K562 (cell line): ENCODE measurements around the gene ELMO3. TPM values are rescaled to one million over a fixed set of nuclear protein-coding genes. Genes with fewer than 3 reads are reported as not detected.

Source experiments
- ARHGAP35 ChIP-seq: fragments of 450-650 bp; IDR thresholded peaks from 2 replicates; pipeline ENCODE4 v1.6.1; 2018; ENCODE audit not compliant: partially characterized antibody
- CBX5 ChIP-seq: IDR thresholded peaks from 2 replicates; pipeline ENCODE4 v1.6.1; 2014; ENCODE audit warnings: low read depth, borderline replicate concordance
- CREBBP ChIP-seq: IDR thresholded peaks from one replicate; pipeline ENCODE4 v1.6.1; 2012; ENCODE audit warnings: low read depth, mild to moderate bottlenecking, control low read depth, inconsistent platforms, low read length
- HMGXB4 ChIP-seq: sonication (generic); formaldehyde crosslinking; IDR thresholded peaks from 2 replicates; pipeline ENCODE4 v1.8.1; 2023; ENCODE audit warnings: mild to moderate bottlenecking, missing genetic modification reagents
- KHSRP ChIP-seq: fragments of 450-650 bp; IDR thresholded peaks from 2 replicates; pipeline ENCODE4 v1.6.1; 2017
- KLF6 ChIP-seq: fragments of 250-450 bp; sonication (Bioruptor Pico); IDR thresholded peaks from 2 replicates; pipeline ENCODE4 v1.4.0; 2020; ENCODE audit warnings: mild to moderate bottlenecking, moderate library complexity, borderline replicate concordance
- POLR2A ChIP-seq: fragments of 450-650 bp; conservative IDR thresholded peaks from 2 replicates; pipeline ENCODE4 v1.6.1; 2016
- POLR2G ChIP-seq: fragments of 200-400 bp; formaldehyde crosslinking; IDR thresholded peaks from 2 replicates; pipeline ENCODE4 v1.6.1; 2017; ENCODE audit warnings: low read depth, mild to moderate bottlenecking, antibody characterized with exemption, low read length, moderate library complexity
- ZNF785 ChIP-seq: fragments of 250-450 bp; sonication (Bioruptor Pico); IDR thresholded peaks from 2 replicates; pipeline ENCODE4 v1.4.0; 2020; ENCODE audit warnings: mild to moderate bottlenecking
- polyA plus RNA-seq, 8 experiments: library from polyadenylated mRNA; depleted of rRNA in 4 of 8; stranded (reverse) in 5 of 8; unstranded in 3 of 8; fragments of >200 nt; fragmentation: Nextera tagmentation in 2 of 8; fragmentation: Illumina TruSeq in 1 of 8; extraction: Ambion mirVana in 2 of 8; extraction: Trizol in 1 of 8; gene quantifications; 2 replicates each; pipeline versions ENCODE4 v1.2.1 to v1.2.3, GENCODE V29; 2011 to 2014; ENCODE audit warnings: inconsistent platforms in 1 of 8, missing spikeins in 1 of 8
- total RNA-seq, 7 experiments: library from RNA; depleted of rRNA in 6 of 7; stranded (reverse); fragments of >200 nt in 6 of 7; fragmentation: Illumina TruSeq in 2 of 7; extraction: Trizol in 2 of 7; gene quantifications; 2 replicates each; pipeline versions ENCODE4 v1.2.1 to v1.2.3, GENCODE V29; 2011 to 2021; ENCODE audit warnings: low replicate concordance in 1 of 7

ELMO3 gene
- total and polyA plus RNA-seq, 9 of the 15 experiments (the other 6 are each of a cell fraction or from before 2014, with no cell fraction given): 0.04 to 5.1 (median 1.5) TPM

- TF ChIP-seq CBX5: no peak
- no peak for TF ChIP-seq KLF6
- no peak for TF ChIP-seq KHSRP
- TF ChIP-seq HMGXB4 (CRISPR knock-in tag): no peak
- no peak for TF ChIP-seq CREBBP
- TF ChIP-seq POLR2G: peak; percentile 63
- TF ChIP-seq ZNF785 (CRISPR knock-in tag): no peak
- no peak for TF ChIP-seq ARHGAP35
- peak; percentile 4; the same call in 1 of the 2 replicates for TF ChIP-seq POLR2A
Measured at GRCh38 chr16:67229906-67230808, 31.2 kb downstream of the ELMO3 start (continued).
